C4-2B (cell line): Measurements from ENCODE around the gene ZFC3H1.

Experiments
- H3K27ac ChIP-seq: fragments of 450-650 bp; 2 replicates; pipeline ENCODE4 v1.5.1; 2017
- ZFX ChIP-seq: fragments of 450-650 bp; IDR thresholded peaks from 2 replicates; pipeline ENCODE4 v1.6.1; 2017
- TF ChIP-seq, protein P1 (sequence below): fragments of 450-650 bp; conservative IDR thresholded peaks from 2 replicates; pipeline ENCODE4 v1.5.1; 2017; ENCODE audit warnings: mild to moderate bottlenecking

The ZFC3H1 gene

GRCh38 chr12:71605039-71605438 lies 58.6 kb downstream of the ZFC3H1 start:
- no peak overlapping the region for H3K27ac ChIP-seq
- TF ChIP-seq, protein P1, sequence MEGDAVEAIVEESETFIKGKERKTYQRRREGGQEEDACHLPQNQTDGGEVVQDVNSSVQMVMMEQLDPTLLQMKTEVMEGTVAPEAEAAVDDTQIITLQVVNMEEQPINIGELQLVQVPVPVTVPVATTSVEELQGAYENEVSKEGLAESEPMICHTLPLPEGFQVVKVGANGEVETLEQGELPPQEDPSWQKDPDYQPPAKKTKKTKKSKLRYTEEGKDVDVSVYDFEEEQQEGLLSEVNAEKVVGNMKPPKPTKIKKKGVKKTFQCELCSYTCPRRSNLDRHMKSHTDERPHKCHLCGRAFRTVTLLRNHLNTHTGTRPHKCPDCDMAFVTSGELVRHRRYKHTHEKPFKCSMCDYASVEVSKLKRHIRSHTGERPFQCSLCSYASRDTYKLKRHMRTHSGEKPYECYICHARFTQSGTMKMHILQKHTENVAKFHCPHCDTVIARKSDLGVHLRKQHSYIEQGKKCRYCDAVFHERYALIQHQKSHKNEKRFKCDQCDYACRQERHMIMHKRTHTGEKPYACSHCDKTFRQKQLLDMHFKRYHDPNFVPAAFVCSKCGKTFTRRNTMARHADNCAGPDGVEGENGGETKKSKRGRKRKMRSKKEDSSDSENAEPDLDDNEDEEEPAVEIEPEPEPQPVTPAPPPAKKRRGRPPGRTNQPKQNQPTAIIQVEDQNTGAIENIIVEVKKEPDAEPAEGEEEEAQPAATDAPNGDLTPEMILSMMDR: no peak
- TF ChIP-seq ZFX: no peak

DNA sequence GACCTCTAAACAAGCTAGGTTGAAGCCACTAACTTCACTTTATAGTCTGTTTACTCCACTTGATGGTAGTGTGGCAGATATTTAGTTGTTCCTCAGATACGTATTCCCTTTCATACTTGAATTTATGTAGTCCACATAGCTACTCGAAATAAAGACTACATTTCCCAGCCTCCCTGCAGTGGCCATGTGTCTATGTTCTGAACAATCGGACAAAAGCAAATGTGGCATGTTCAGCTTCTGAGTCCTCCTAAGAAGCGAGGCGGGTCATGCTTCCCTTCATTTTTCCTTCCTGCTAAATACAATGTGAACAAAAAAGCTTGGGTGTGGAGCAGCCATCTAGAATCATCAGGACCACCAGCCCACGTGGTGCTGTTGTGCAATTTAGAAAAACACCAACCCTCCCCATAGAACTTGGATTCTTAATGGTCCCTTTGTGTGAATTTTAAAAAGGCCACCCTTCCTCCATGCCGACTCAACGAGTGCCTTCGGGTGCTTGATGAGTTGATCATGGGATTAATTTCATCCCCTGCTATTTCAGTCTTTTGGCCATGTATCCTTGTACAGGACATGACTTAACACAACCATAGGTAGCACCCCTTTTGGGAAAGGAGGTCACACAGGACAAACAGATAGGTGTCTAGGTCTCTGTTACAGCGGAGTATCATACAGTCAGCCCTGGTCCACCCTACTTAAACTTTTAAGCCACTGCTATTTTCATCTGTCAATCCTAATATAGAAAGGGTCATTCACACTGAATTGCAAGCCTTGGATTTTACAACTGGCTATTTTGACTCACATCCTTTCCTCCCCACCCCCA lies 60.7 kb downstream of the ZFC3H1 start:
- TF ChIP-seq, protein P1: no peak
- TF ChIP-seq ZFX: no peak
- no peak overlapping the region for H3K27ac ChIP-seq

GRCh38 chr12:71601546-71601945 lies 62.1 kb downstream of the ZFC3H1 start:
- TF ChIP-seq, protein P1: no peak
- no peak for TF ChIP-seq ZFX
- H3K27ac ChIP-seq: no peak overlapping the region

DNA sequence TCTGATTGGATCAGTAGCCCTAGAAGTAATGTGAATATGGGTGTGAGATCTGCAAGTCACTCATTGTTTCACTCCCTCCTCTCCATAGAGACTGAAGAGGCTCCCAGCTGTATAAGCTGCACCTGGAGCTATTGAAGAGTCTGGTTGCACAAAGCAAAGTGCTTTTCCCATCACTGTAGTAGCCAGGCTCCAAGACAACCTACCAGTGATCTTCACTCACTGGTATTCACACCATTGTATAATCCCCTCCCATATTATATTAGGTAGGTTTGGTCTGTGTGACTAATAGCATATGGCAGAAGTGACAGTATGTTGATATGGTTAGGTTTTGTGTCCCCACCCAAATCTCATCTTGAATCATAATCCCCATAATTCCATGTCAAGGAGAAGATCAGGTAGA lies 64.4 kb downstream of the ZFC3H1 start:
- TF ChIP-seq ZFX: no peak
- TF ChIP-seq, protein P1: no peak
- no peak overlapping the region for H3K27ac ChIP-seq

- TF ChIP-seq ZFX: no peak
- TF ChIP-seq, protein P1: no peak
Observed at GRCh38 chr12:71594214-71594948, 69.3 kb downstream of the ZFC3H1 start.

DNA sequence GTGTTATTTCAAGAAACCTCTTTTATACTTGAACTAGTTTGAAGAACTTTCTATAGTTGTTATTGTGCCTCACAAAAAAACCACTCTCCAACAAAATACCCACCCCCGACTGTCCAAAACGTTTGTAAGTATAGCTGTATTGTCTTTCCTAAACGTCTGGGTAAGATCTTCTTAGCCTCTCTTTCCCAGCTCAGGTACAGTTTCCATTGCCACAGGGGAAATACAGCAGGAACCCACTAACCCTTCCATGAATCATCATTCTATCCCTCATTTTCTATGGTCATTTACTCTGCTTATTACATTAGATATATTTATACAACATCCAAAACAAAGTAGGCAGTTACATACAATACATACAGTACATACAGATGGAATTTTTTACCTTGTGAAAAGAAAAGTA lies 70.8 kb downstream of the ZFC3H1 start:
- no peak overlapping the region for H3K27ac ChIP-seq
- TF ChIP-seq, protein P1: no peak
- no peak for TF ChIP-seq ZFX

More at GRCh38 chr12:71594214-71594948, 69.3 kb downstream of the ZFC3H1 start:
- no peak overlapping the region for H3K27ac ChIP-seq

GRCh38 chr12:71591601-71592000 lies 72.0 kb downstream of the ZFC3H1 start:
- no peak for TF ChIP-seq ZFX
- TF ChIP-seq, protein P1: no peak
- no peak overlapping the region for H3K27ac ChIP-seq
